Measurements from ENCODE around the gene NLRP8. TPM values are rescaled to one million over a fixed set of nuclear protein-coding genes. Genes with fewer than 3 reads are reported as not detected.
"Not testable (repeated sequence)": the region's sequence is repeated elsewhere in the genome, so short reads cannot be mapped to it uniquely, and the experiment has no call there.

NLRP8 gene
- total RNA-seq, 4 donors from 2014 or later = not detected

DNA sequence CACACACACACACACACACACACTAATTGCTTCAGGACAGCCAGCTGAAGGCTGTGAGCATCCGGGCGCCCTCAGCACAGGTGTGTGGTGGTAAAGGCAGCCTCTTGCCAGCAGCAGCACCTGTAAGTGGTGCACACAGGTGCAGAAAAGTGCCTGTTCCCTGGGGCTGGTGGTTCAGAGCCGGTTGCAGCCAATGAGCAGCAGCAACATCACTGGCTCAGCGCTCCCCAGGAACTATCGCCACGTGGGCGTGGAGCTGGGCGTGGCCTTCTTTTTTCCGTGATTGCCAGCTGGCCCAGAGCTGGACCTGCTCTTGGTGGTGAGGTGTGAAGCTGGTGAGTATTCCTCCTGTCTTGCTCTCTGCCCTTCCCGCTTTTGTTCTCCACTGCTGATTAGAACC, 38.9 kb downstream of the NLRP8 start, which contains the start of gene NLRP5:
Gene NLRP5, plus strand, starts transcription at position 289 of the 400 bp plus-strand sequence.
- intact Hi-C loops (cut with DNase I) = no loop called here
- TF ChIP-seq POLR2AphosphoS5 (IDR thresholded peaks at IDR 0.05) (no peak), EP300 (IDR thresholded peaks at IDR 0.05) (no peak), CTCF (IDR thresholded peaks at IDR 0.05) (no peak)
- H3K4me1 ChIP-seq = no peaks in the 10 kb centered on the region
- WGBS = 61% methylated on average over 5 of the region's 10 CpGs
- no peak within 1 kb of the TSS for H3K4me3 ChIP-seq
- DNase-seq (ENCODE audit: extremely low spot score) = no peak
- H3K27ac ChIP-seq (replicated peaks in 1 of 4) = no peak within 1 kb of the TSS
- no peaks in the 10 kb centered on the region for H3K9me3 ChIP-seq
- no peaks in the 10 kb centered on the region for H3K36me3 ChIP-seq
- H3K27me3 ChIP-seq = peaks cover 0 to 9% (median 0%) of the 10 kb centered on the region in 4 donors

DNA sequence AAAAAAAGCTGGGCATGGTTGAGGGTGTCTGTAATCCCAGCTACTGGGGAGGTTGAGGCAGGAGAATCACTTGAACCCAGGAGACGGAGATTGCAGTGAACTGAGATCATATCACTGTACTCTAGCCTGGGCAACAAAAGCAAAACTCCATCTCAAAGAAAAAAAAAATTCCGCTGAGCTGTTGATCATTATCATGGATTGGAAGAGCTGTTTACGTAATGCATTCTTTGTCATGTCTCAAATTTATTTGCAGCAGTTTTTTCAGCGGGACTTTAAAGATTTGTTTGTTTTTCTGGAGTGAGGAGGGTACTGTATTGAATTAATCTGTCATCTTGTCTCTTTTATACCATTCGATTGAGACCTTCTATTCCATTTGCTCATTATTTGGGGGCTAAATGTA, 43.2 kb downstream of the NLRP8 start:
- no peak for DNase-seq (ENCODE audit: extremely low spot score)

GRCh38 chr19:55993492-55993891, 45.9 kb downstream of the NLRP8 start:
- peaks cover 0 to 23% (median 0%) of the 10 kb centered on the region in 4 donors for H3K9me3 ChIP-seq
- WGBS = 50% methylated on average over 1 of the region's 1 CpG
- no peak for TF ChIP-seq CTCF (IDR thresholded peaks at IDR 0.05)
- no peak for TF ChIP-seq POLR2AphosphoS5 (IDR thresholded peaks at IDR 0.05)
- no peak for TF ChIP-seq POLR2A (IDR thresholded peaks at IDR 0.05; ENCODE audit: low read depth)
- no peak for TF ChIP-seq EP300 (IDR thresholded peaks at IDR 0.05)
- no peaks in the 10 kb centered on the region for H3K27me3 ChIP-seq
- intact Hi-C loops (cut with DNase I) = no loop called here
- H3K27ac ChIP-seq (replicated peaks in 1 of 4) = no peak overlapping the region
- no peak overlapping the region for H3K4me3 ChIP-seq
- H3K36me3 ChIP-seq = no peaks in the 10 kb centered on the region
- no peak for DNase-seq (ENCODE audit: extremely low spot score)
- no peaks in the 10 kb centered on the region for H3K4me1 ChIP-seq

More for the DNA sequence above, 43.2 kb downstream of the NLRP8 start:
- H3K36me3 ChIP-seq = no peaks in the 10 kb centered on the region
- WGBS = 85% methylated on average over 5 of the region's 5 CpGs
- no peak overlapping the region for H3K4me3 ChIP-seq
- no peaks in the 10 kb centered on the region for H3K4me1 ChIP-seq
- intact Hi-C loops (cut with DNase I) = no loop called here
- no peak for TF ChIP-seq POLR2AphosphoS5 (IDR thresholded peaks at IDR 0.05)
- no peak for TF ChIP-seq POLR2A (IDR thresholded peaks at IDR 0.05; ENCODE audit: low read depth)
- no peak for TF ChIP-seq EP300 (IDR thresholded peaks at IDR 0.05)
- no peak for TF ChIP-seq CTCF (IDR thresholded peaks at IDR 0.05)
- H3K9me3 ChIP-seq = peaks cover 0 to 12% (median 0%) of the 10 kb centered on the region in 4 donors
- H3K27me3 ChIP-seq = peaks cover 0 to 9% (median 0%) of the 10 kb centered on the region in 4 donors
- no peak overlapping the region for H3K27ac ChIP-seq (replicated peaks in 1 of 4)

GRCh38 chr19:56014765-56015164, 67.1 kb downstream of the NLRP8 start:
- WGBS = 75% methylated on average over 1 of the region's 1 CpG
- H3K4me1 ChIP-seq = no peaks in the 10 kb centered on the region
- H3K9me3 ChIP-seq = peaks cover 0 to 4% (median 0%) of the 10 kb centered on the region in 4 donors
- no peaks in the 10 kb centered on the region for H3K36me3 ChIP-seq
- H3K27me3 ChIP-seq = peaks cover 0 to 19% (median 0%) of the 10 kb centered on the region in 4 donors
- H3K27ac ChIP-seq (replicated peaks in 1 of 4) = no peak overlapping the region
- intact Hi-C loops (cut with DNase I) = no loop called here
- no peak overlapping the region for H3K4me3 ChIP-seq
- no peak for TF ChIP-seq CTCF (IDR thresholded peaks at IDR 0.05)
- TF ChIP-seq POLR2AphosphoS5 (IDR thresholded peaks at IDR 0.05) = no peak
- no peak for TF ChIP-seq POLR2A (IDR thresholded peaks at IDR 0.05; ENCODE audit: low read depth)
- TF ChIP-seq EP300 (IDR thresholded peaks at IDR 0.05) = no peak
- DNase-seq (ENCODE audit: extremely low spot score) = no peak

DNA sequence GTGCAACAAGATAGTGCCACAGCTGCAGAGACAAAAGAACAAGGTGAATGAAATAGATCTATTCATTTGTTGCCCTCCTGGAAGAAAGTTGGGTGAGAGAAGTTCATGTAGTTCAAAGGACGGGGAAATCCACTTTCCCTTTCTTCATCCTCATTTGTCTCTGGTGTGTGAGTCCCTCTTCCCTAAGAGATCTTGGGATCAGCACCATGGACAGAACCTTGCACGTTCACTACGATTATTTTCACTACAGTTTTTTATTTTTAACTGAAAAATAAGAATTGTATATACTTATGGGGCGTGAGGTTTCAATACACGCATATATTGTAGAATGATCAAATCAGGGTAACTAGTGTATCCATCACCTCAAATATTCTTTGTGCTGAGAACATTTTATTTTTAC, 68.1 kb downstream of the NLRP8 start:
- intact Hi-C loops (cut with DNase I) = no loop called here
- Histone ChIP-seq H3K36me3 (no peaks in the 10 kb centered on the region), H3K27ac (replicated peaks in 1 of 4) (no peak overlapping the region), H3K27me3 (peaks cover 0 to 19% (median 0%) of the 10 kb centered on the region in 4 donors), H3K4me3 (no peak overlapping the region), H3K4me1 (no peaks in the 10 kb centered on the region), H3K9me3 (peaks cover 0 to 4% (median 0%) of the 10 kb centered on the region in 4 donors)
- 33% methylated on average over 5 of the region's 5 CpGs for WGBS
- TF ChIP-seq POLR2A (IDR thresholded peaks at IDR 0.05; ENCODE audit: low read depth) = no peak
- no peak for TF ChIP-seq EP300 (IDR thresholded peaks at IDR 0.05)
- no peak for TF ChIP-seq POLR2AphosphoS5 (IDR thresholded peaks at IDR 0.05)
- no peak for TF ChIP-seq CTCF (IDR thresholded peaks at IDR 0.05)
- no peak for DNase-seq (ENCODE audit: extremely low spot score)

GRCh38 chr19:56019325-56019724, 71.7 kb downstream of the NLRP8 start:
- H3K36me3 ChIP-seq; H3K9me3 ChIP-seq; intact Hi-C loops (cut with DNase I); H3K27ac ChIP-seq (replicated peaks in 1 of 4); H3K4me1 ChIP-seq; DNase-seq (ENCODE audit: extremely low spot score); H3K4me3 ChIP-seq: not testable (repeated sequence)
- WGBS = 70% methylated on average over 2 of the region's 2 CpGs
- H3K27me3 ChIP-seq = peaks cover 0 to 19% (median 0%) of the 10 kb centered on the region in 4 donors

GRCh38 chr19:56020355-56020975, 72.8 kb downstream of the NLRP8 start:
- H3K36me3 ChIP-seq; H3K27ac ChIP-seq (replicated peaks in 1 of 4); H3K9me3 ChIP-seq; DNase-seq (ENCODE audit: extremely low spot score); intact Hi-C loops (cut with DNase I); H3K4me3 ChIP-seq; H3K4me1 ChIP-seq: not testable (repeated sequence)
- 49% methylated on average over 6 of the region's 7 CpGs for whole genome bisulfite sequencing
- peaks cover 0 to 23% (median 0%) of the 10 kb centered on the region in 4 donors for H3K27me3 ChIP-seq

Measured in esophagus muscularis mucosa (tissue), 4 donors.